Endothelial cell of umbilical vein (primary cell): ENCODE data around the gene CNKSR1. TPM values are rescaled to one million over a fixed set of nuclear protein-coding genes. Genes with fewer than 3 reads are reported as not detected.

Experiments used
- BruUV-seq: library from RNA; stranded (reverse); fragments of 400-500 nt; replicated peaks from 2 replicates; lab custom pipeline; 2021; lab: Mats Ljungman, UMichigan
- CTCF ChIA-PET: fragments of 300-600, 350-600 bp; sonication (Branson Sonifier 250); formaldehyde crosslinking; loops from one replicate; lab custom pipeline; 2021; ENCODE audit warnings: antibody characterized with exemption, inconsistent platforms; lab: Charles Lee
- POLR2A ChIA-PET: fragments of 300-600, 350-600 bp; sonication (Branson Sonifier 250); formaldehyde crosslinking; loops from one replicate; lab custom pipeline; 2021; ENCODE audit warnings: antibody characterized with exemption, inconsistent platforms; lab: Charles Lee
- DNase-seq: peaks from one replicate; pipeline ENCODE4 v3.0.0-alpha.2; 2011; ENCODE audit warnings: low read depth, low spot score
- FAIRE-seq: peaks from 2 replicates; lab custom pipeline; 2011; peaks lifted over from hg19 to GRCh38; lab: Jason Lieb, UNC
- H2AFZ ChIP-seq: 2 replicates; pipeline ENCODE4 v1.6.0; 2012; ENCODE audit warnings: low read depth, low read length, control low read depth, inconsistent platforms
- H3K27ac ChIP-seq: 2 replicates; pipeline ENCODE4 v1.5.1; 2011; ENCODE audit warnings: low read depth, mild to moderate bottlenecking, control low read depth, low read length, moderate library complexity; ENCODE audit not compliant: insufficient read depth
- H3K27me3 ChIP-seq, 2 experiments: 2 replicates each; pipeline versions ENCODE4 v1.6.0 to v1.6.1; 2011; ENCODE audit warnings: low read length in 2 of 2, mixed read lengths in 1 of 2; ENCODE audit not compliant: control insufficient read depth in 2 of 2, insufficient read depth in 2 of 2
- H3K36me3 ChIP-seq, 2 experiments: 2 replicates in 1 of 2; 3 replicates in 1 of 2; pipeline ENCODE4 v1.5.1; 2011; ENCODE audit warnings: low read length in 2 of 2, mild to moderate bottlenecking in 1 of 2, moderate library complexity in 1 of 2; ENCODE audit not compliant: control insufficient read depth in 2 of 2, insufficient read depth in 2 of 2; ENCODE audit errors: extremely low read depth in 1 of 2
- H3K4me1 ChIP-seq: 3 replicates; pipeline ENCODE4 v1.5.1; 2011; ENCODE audit warnings: mild to moderate bottlenecking, low read length; ENCODE audit not compliant: control insufficient read depth, insufficient read depth; ENCODE audit errors: extremely low read depth
- H3K4me2 ChIP-seq: 2 replicates; pipeline ENCODE4 v1.6.1; 2011; ENCODE audit warnings: low read length, control low read depth, mixed read lengths; ENCODE audit not compliant: insufficient read depth
- H3K4me3 ChIP-seq, 3 experiments: fragments of 200-600 bp in 1 of 3; sonication (generic), shearing (Covaris generic) in 1 of 3; replicated peaks in 1 of 3; 2 replicates each; pipeline ENCODE4 v1.5.1; 2011 to 2016; ENCODE audit warnings: control low read depth in 3 of 3, low read length in 3 of 3, mild to moderate bottlenecking in 2 of 3, inconsistent platforms in 1 of 3, low read depth in 1 of 3, moderate library complexity in 1 of 3; ENCODE audit not compliant: insufficient read depth in 1 of 3
- H3K79me2 ChIP-seq: 2 replicates; pipeline ENCODE4 v1.6.0; 2012; ENCODE audit warnings: low read length, inconsistent platforms; ENCODE audit not compliant: control insufficient read depth, insufficient read depth
- H3K9ac ChIP-seq: replicated peaks from 2 replicates; pipeline ENCODE3; 2011; ENCODE audit warnings: low read length, control low read depth; ENCODE audit not compliant: insufficient read depth; ENCODE audit errors: extremely low read depth
- H3K9me1 ChIP-seq: replicated peaks from 3 replicates; pipeline ENCODE4 v1.6.0; 2011; ENCODE audit warnings: mild to moderate bottlenecking, low read length; ENCODE audit not compliant: control insufficient read depth, insufficient read depth; ENCODE audit errors: extremely low read depth
- H3K9me3 ChIP-seq: replicated peaks from 2 replicates; pipeline ENCODE4 v1.5.1; 2012; ENCODE audit warnings: low read length, inconsistent platforms; ENCODE audit not compliant: control insufficient read depth, insufficient read depth
- H4K20me1 ChIP-seq: replicated peaks from 2 replicates; pipeline ENCODE3; 2011; ENCODE audit warnings: mild to moderate bottlenecking, low read length; ENCODE audit not compliant: control insufficient read depth, insufficient read depth; ENCODE audit errors: extremely low read depth
- EZH2 ChIP-seq: IDR thresholded peaks from 2 replicates; pipeline ENCODE4 v1.6.1; 2012; ENCODE audit warnings: borderline replicate concordance, low read depth, mild to moderate bottlenecking, moderate library complexity, low read length, inconsistent platforms; ENCODE audit not compliant: severe bottlenecking
- FOS ChIP-seq: IDR thresholded peaks from 2 replicates; pipeline ENCODE4 v1.6.1; 2011; ENCODE audit warnings: mild to moderate bottlenecking, low read length, moderate library complexity, borderline replicate concordance; ENCODE audit not compliant: insufficient read depth
- GATA2 ChIP-seq: IDR thresholded peaks from 2 replicates; pipeline ENCODE4 v1.7.0; 2011; ENCODE audit warnings: low read depth, mild to moderate bottlenecking, moderate library complexity, mixed read lengths, low read length; ENCODE audit not compliant: insufficient read length, insufficient read depth
- JUN ChIP-seq: IDR thresholded peaks from 2 replicates; pipeline ENCODE4 v1.6.1; 2011; ENCODE audit warnings: borderline replicate concordance, low read depth; ENCODE audit not compliant: insufficient read length, insufficient read depth
- MYC ChIP-seq: IDR thresholded peaks from one replicate; pipeline ENCODE4 v1.6.1; 2011; ENCODE audit warnings: mild to moderate bottlenecking, low read depth, low read length
- POLR2A ChIP-seq: IDR thresholded peaks from 2 replicates; pipeline ENCODE4 v1.6.1; 2012; ENCODE audit warnings: low read depth, mild to moderate bottlenecking, control low read depth, low read length
- POLR2AphosphoS5 ChIP-seq: IDR thresholded peaks from 2 replicates; pipeline ENCODE4 v1.6.1; 2012; ENCODE audit warnings: low read depth, mild to moderate bottlenecking, control low read depth, low read length, moderate library complexity; ENCODE audit not compliant: insufficient read depth
- dilution Hi-C: fragments of 300-500 bp; cut with MboI; formaldehyde crosslinking; loops from one replicate; pipeline ENCODE4 v1.15.0; 2019; ENCODE audit warnings: low sequenced_read_pairs; ENCODE audit not compliant: extremely low pct_ligation_motif_present
- intact Hi-C: fragments of 100-400 bp; cut with micrococcal nuclease; formaldehyde crosslinking; loops from one replicate; pipeline ENCODE4 v1.10.0; 2022
- polyA plus RNA-seq, 4 experiments: library from polyadenylated mRNA; depleted of rRNA in 3 of 4; stranded (reverse) in 3 of 4; unstranded in 1 of 4; fragments of >200 nt; gene quantifications; 2 replicates each; pipeline versions ENCODE4 v1.2.1 to v1.2.3, GENCODE V29; 2011 to 2012; ENCODE audit warnings: missing spikeins in 1 of 4
- total RNA-seq: library from RNA; stranded (reverse); gene quantifications from 2 replicates; pipeline ENCODE4 v1.2.3, GENCODE V29; 2021
- TF ChIP-seq, protein P1 (sequence below), 2 donors: IDR thresholded peaks; 1 replicate in 1 of 2; 2 replicates in 1 of 2; pipeline ENCODE4 v1.5.1; 2011; ENCODE audit warnings: low read length in 2 of 2, mild to moderate bottlenecking in 2 of 2, moderate library complexity in 2 of 2, control low read depth in 1 of 2, inconsistent platforms in 1 of 2, low read depth in 1 of 2; ENCODE audit not compliant: insufficient read depth in 1 of 2; ENCODE audit errors: extremely low read depth in 1 of 2
- TF ChIP-seq, protein P2 (sequence below): IDR thresholded peaks from 2 replicates; pipeline ENCODE4 v1.6.1; 2011; ENCODE audit not compliant: insufficient read depth, insufficient read length

CNKSR1 gene
- total and polyA plus RNA-seq, 2 donors (not counting 3 experiments of a cell fraction or from before 2014, with no cell fraction given), result 0.22 TPM; not detected in 1

DNA sequence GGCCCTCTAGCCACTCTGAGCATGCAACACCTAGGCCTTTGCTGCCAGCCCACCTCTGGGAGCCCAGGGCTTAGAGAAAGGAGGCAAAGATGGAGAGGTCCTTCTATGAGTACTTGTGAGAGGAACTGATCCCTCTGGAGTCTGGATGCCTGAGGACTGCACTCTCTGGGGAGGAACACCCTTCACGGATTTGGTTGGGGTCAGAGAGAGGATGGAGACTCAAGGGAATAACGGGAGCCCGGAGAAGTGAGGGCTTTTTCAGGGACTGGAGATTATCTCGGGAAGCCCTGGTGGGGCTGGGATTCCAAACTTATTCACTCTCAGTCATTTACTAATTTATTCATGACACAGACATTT lies 8.1 kb upstream of the CNKSR1 start:
- intact Hi-C loops, result loop anchor here (1.0 kb wide), 4 partner anchors 65 to 194 kb away; partner anchors contain the start of gene CEP85
- no peaks in the 10 kb centered on the region for H3K36me3 ChIP-seq
- no peaks in the 10 kb centered on the region for H3K9me1 ChIP-seq
- no peak overlapping the region for H3K9ac ChIP-seq
- H3K27me3 ChIP-seq, result no peaks in the 10 kb centered on the region
- H3K27ac ChIP-seq, result no peak overlapping the region
- ChIA-PET CTCF (interaction anchor here (0.9 to 3.7 kb wide), 38 partner anchors 8 to 248 kb away, joined by 3 to 48 read pairs (median 5); partner anchors contain the start of genes CATSPER4, CEP85, CNKSR1 and FAM110D), POLR2A (no interaction called here)
- BruUV-seq, result no TSS peak
- H3K79me2 ChIP-seq, result peaks cover 2% of the 10 kb centered on the region
- H3K9me3 ChIP-seq, result no peaks in the 10 kb centered on the region
- H3K4me1 ChIP-seq, result no peaks in the 10 kb centered on the region
- FAIRE-seq (no peak), DNase-seq (no peak)
- dilution Hi-C loops, result no loop called here
- H3K4me2 ChIP-seq, result no peak overlapping the region
- no peak overlapping the region for H3K4me3 ChIP-seq
- H2AFZ ChIP-seq, result peak overlapping the region; percentile 77
- TF ChIP-seq POLR2A (no peak), FOS (no peak)
- TF ChIP-seq, protein P1, sequence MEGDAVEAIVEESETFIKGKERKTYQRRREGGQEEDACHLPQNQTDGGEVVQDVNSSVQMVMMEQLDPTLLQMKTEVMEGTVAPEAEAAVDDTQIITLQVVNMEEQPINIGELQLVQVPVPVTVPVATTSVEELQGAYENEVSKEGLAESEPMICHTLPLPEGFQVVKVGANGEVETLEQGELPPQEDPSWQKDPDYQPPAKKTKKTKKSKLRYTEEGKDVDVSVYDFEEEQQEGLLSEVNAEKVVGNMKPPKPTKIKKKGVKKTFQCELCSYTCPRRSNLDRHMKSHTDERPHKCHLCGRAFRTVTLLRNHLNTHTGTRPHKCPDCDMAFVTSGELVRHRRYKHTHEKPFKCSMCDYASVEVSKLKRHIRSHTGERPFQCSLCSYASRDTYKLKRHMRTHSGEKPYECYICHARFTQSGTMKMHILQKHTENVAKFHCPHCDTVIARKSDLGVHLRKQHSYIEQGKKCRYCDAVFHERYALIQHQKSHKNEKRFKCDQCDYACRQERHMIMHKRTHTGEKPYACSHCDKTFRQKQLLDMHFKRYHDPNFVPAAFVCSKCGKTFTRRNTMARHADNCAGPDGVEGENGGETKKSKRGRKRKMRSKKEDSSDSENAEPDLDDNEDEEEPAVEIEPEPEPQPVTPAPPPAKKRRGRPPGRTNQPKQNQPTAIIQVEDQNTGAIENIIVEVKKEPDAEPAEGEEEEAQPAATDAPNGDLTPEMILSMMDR (IDR thresholded peaks at IDR 0.05; ENCODE audit: extremely low read depth in 1 of 2, insufficient read depth in 1 of 2, low read depth in 1 of 2, low read length in 2 of 2), result no peak
- no peaks in the 10 kb centered on the region for H4K20me1 ChIP-seq

DNA sequence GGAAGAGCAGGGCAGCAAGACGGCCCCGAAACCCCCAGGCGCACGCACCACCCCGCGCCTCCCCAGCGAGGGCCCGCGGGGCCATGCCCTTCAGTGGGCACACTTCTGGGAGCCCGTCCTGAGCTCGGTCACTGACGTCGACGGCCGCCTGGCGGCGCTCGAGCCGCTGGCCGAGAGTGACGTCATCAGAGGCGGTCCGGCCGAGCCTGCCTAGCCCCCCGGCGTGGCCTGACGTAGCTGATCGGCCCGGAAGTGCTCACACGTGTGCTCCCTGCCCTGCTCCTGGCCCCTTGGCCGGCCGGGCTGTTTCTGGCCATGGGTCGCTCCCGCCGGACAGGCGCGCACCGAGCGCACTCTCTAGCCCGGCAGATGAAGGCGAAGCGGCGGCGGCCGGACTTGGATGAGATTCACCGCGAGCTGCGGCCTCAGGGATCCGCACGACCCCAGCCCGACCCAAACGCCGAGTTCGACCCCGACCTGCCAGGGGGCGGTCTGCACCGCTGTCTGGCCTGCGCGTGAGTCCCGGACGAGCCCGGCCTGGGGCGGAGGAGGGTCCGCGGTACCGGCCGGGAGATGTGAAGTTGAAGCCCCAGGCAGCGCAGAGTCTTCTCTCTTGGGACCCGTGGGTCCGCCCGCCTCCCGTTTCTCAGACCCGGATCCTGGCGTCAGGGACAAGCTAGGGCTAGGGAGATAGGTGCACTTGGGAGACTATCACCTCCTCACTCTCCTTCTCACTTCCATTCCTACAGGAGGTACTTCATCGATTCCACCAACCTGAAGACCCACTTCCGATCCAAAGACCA lies 7.4 kb upstream of the CNKSR1 start, which contains the start of gene ZNF593:
ZNF593 (plus strand) TSS at position 240 of the 803 bp plus-strand sequence; CDS start at position 316, 76 bp downstream.
- POLR2A ChIA-PET, result no interaction called here
- H3K4me3 ChIP-seq, result peak within 1 kb of the TSS; percentile 46 to 72 (median 67)
- peak within 1 kb of the TSS; percentile 74 for H3K9ac ChIP-seq
- H2AFZ ChIP-seq, result peak within 1 kb of the TSS; percentile 77
- TF ChIP-seq GATA2 (no peak), POLR2AphosphoS5 (peak; percentile 92), EZH2 (no peak), POLR2A (peak; percentile 88), JUN (peak; percentile 82), FOS (peak; percentile 27), MYC (peak; percentile 89)
- TF ChIP-seq, protein P1 (IDR thresholded peaks at IDR 0.05; ENCODE audit: extremely low read depth in 1 of 2, insufficient read depth in 1 of 2, low read depth in 1 of 2, low read length in 2 of 2), result peak; percentile 92 to 99
- TF ChIP-seq, protein P2, sequence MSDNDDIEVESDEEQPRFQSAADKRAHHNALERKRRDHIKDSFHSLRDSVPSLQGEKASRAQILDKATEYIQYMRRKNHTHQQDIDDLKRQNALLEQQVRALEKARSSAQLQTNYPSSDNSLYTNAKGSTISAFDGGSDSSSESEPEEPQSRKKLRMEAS, result peak; percentile 76
- no peaks in the 10 kb centered on the region for H4K20me1 ChIP-seq
- FAIRE-seq (peak; percentile 96), DNase-seq (peak; percentile 88)
- peaks cover 2% of the 10 kb centered on the region for H3K79me2 ChIP-seq
- H3K27me3 ChIP-seq, result no peaks in the 10 kb centered on the region
- peak within 1 kb of the TSS; percentile 60 for H3K4me2 ChIP-seq
- peak within 1 kb of the TSS; percentile 47 for H3K27ac ChIP-seq
- intact Hi-C loops, result loop anchor here (1.0 kb wide), 4 partner anchors 64 to 193 kb away; partner anchors contain the start of gene CEP85
- dilution Hi-C loops, result no loop called here
- H3K4me1 ChIP-seq, result no peaks in the 10 kb centered on the region
- no peaks in the 10 kb centered on the region for H3K9me3 ChIP-seq
- no peaks in the 10 kb centered on the region for H3K9me1 ChIP-seq
- TSS peak; percentile 93 for BruUV-seq
- no peaks in the 10 kb centered on the region for H3K36me3 ChIP-seq
- CTCF ChIA-PET, result interaction anchor here (0.7 to 3.7 kb wide), 43 partner anchors 8 to 247 kb away, joined by 3 to 48 read pairs (median 5); partner anchors contain the start of genes CATSPER4, CEP85, CNKSR1 and FAM110D
